ENCODE measurements around the gene PSMB2.
A peak's percentile ranks its signal among the peaks of the same experiment; 100 is the strongest.

The PSMB2 gene

GRCh38 chr1:35642471-35642955 lies 1.2 kb upstream of the PSMB2 start:
- DNase-seq (ENCODE audit: low spot score): no peak

- peak; percentile 46 for DNase-seq (ENCODE audit: low spot score)
Measured at GRCh38 chr1:35640380-35641232, 720 bp downstream of the PSMB2 start.

- no peak for DNase-seq (ENCODE audit: low spot score)
Measured at GRCh38 chr1:35637401-35637809, 3.9 kb downstream of the PSMB2 start.

GRCh38 chr1:35633547-35633946 lies 7.8 kb downstream of the PSMB2 start:
- DNase-seq (ENCODE audit: low spot score): no peak

GRCh38 chr1:35631396-35631795 lies 9.9 kb downstream of the PSMB2 start:
- no peak for DNase-seq (ENCODE audit: low spot score)

- no peak for DNase-seq (ENCODE audit: low spot score)
Measured at GRCh38 chr1:35629051-35629450, 12.3 kb downstream of the PSMB2 start.

- DNase-seq (ENCODE audit: low spot score): no peak
Measured at GRCh38 chr1:35623832-35624231, 17.5 kb downstream of the PSMB2 start.

GRCh38 chr1:35622510-35623178 lies 18.7 kb downstream of the PSMB2 start:
- no peak for DNase-seq (ENCODE audit: low spot score)

GRCh38 chr1:35619237-35620121 lies 21.8 kb downstream of the PSMB2 start:
- no peak for DNase-seq (ENCODE audit: low spot score)

GRCh38 chr1:35615440-35615839 lies 25.9 kb downstream of the PSMB2 start:
- no peak for DNase-seq (ENCODE audit: low spot score)

- no peak for DNase-seq (ENCODE audit: low spot score)
Measured at GRCh38 chr1:35611655-35612054, 29.7 kb downstream of the PSMB2 start.

GRCh38 chr1:35605867-35606182 lies 35.5 kb downstream of the PSMB2 start:
- no peak for DNase-seq (ENCODE audit: low spot score)

GRCh38 chr1:35605071-35605866 lies 36.1 kb downstream of the PSMB2 start:
- peak; percentile 59 for DNase-seq (ENCODE audit: low spot score)

- DNase-seq (ENCODE audit: low spot score): no peak
Measured at GRCh38 chr1:35603941-35604340, 37.4 kb downstream of the PSMB2 start.

GRCh38 chr1:35603468-35603867 lies 37.9 kb downstream of the PSMB2 start:
- DNase-seq (ENCODE audit: low spot score): no peak

GRCh38 chr1:35600593-35600992 lies 40.7 kb downstream of the PSMB2 start:
- DNase-seq (ENCODE audit: low spot score): no peak

- DNase-seq (ENCODE audit: low spot score): no peak
Measured at GRCh38 chr1:35599411-35599810, 41.9 kb downstream of the PSMB2 start.

- no peak for DNase-seq (ENCODE audit: low spot score)
Measured at GRCh38 chr1:35598895-35599294, 42.4 kb downstream of the PSMB2 start.

GRCh38 chr1:35597870-35598269 lies 43.5 kb downstream of the PSMB2 start:
- no peak for DNase-seq (ENCODE audit: low spot score)

GRCh38 chr1:35595684-35596083 lies 45.6 kb downstream of the PSMB2 start:
- DNase-seq (ENCODE audit: low spot score): no peak

GRCh38 chr1:35594005-35594760 lies 47.1 kb downstream of the PSMB2 start:
- DNase-seq (ENCODE audit: low spot score): no peak
